OCI-LY1 (cell line): ENCODE data around the gene TMEM63B.
"Not testable (repeated sequence)": the region's sequence is repeated elsewhere in the genome, so short reads cannot be mapped to it uniquely, and the experiment has no call there.

Source experiments
- H2AFZ ChIP-seq: fragments of 200-600 bp; sonication (generic), shearing (Covaris generic); 2 replicates; pipeline ENCODE4 v1.6.0; 2014; ENCODE audit warnings: antibody characterized with exemption, mild to moderate bottlenecking, low read length
- H3F3A ChIP-seq: fragments of 200-600 bp; sonication (generic), shearing (Covaris generic); 2 replicates; pipeline ENCODE4 v1.6.0; 2014; ENCODE audit warnings: mild to moderate bottlenecking, antibody characterized with exemption, low read length, moderate library complexity; ENCODE audit not compliant: insufficient read depth
- H3K27ac ChIP-seq: fragments of 200-600 bp; sonication (generic); 2 replicates; pipeline ENCODE4 v1.5.1; 2014; ENCODE audit warnings: low read length, mixed run types, mild to moderate bottlenecking, low read depth; ENCODE audit not compliant: poor library complexity, severe bottlenecking
- H3K27me3 ChIP-seq: fragments of 200-600 bp; sonication (generic); 2 replicates; pipeline ENCODE4 v1.6.0; 2014; ENCODE audit warnings: antibody characterized with exemption, mild to moderate bottlenecking, low read length, moderate library complexity; ENCODE audit not compliant: insufficient read depth
- H3K36me3 ChIP-seq: fragments of 200-600 bp; sonication (generic); 2 replicates; pipeline ENCODE4 v1.6.1; 2014; ENCODE audit warnings: mild to moderate bottlenecking, antibody characterized with exemption, low read length, moderate library complexity, mixed read lengths; ENCODE audit not compliant: insufficient read depth
- H3K4me1 ChIP-seq: fragments of 200-600 bp; sonication (generic); 2 replicates; pipeline ENCODE4 v1.5.1; 2014; ENCODE audit warnings: mild to moderate bottlenecking, low read length, moderate library complexity; ENCODE audit not compliant: insufficient read depth, severe bottlenecking
- H3K4me2 ChIP-seq: fragments of 200-600 bp; sonication (generic), shearing (Covaris generic); 2 replicates; pipeline ENCODE4 v1.6.1; 2014; ENCODE audit warnings: low read length
- H3K4me3 ChIP-seq: fragments of 200-600 bp; sonication (generic); 2 replicates; pipeline ENCODE4 v1.5.1; 2014; ENCODE audit warnings: low read length, low read depth, mild to moderate bottlenecking, mixed read lengths; ENCODE audit not compliant: poor library complexity, severe bottlenecking
- H3K79me2 ChIP-seq: fragments of 200-600 bp; shearing (Covaris generic); 2 replicates; pipeline ENCODE4 v1.6.1; 2016; ENCODE audit warnings: mixed run types, low read length, mixed read lengths; ENCODE audit not compliant: insufficient read depth
- H3K9ac ChIP-seq: fragments of 200-600 bp; sonication (generic), shearing (Covaris generic); 2 replicates; pipeline ENCODE4 v1.6.1; 2014; ENCODE audit warnings: mild to moderate bottlenecking, low read length, mixed read lengths
- H3K9me2 ChIP-seq: fragments of 200-600 bp; sonication (generic), shearing (Covaris generic); 2 replicates; pipeline ENCODE4 v1.6.1; 2014; ENCODE audit warnings: low read depth, mild to moderate bottlenecking, low read length, mixed read lengths
- H3K9me3 ChIP-seq: fragments of 200-600 bp; shearing (Covaris generic); 2 replicates; pipeline ENCODE4 v1.6.1; 2014; ENCODE audit warnings: low read length, mixed read lengths
- H4K20me1 ChIP-seq: fragments of 200-600 bp; sonication (generic), shearing (Covaris generic); 2 replicates; pipeline ENCODE4 v1.6.0; 2016; ENCODE audit warnings: mild to moderate bottlenecking, low read length; ENCODE audit not compliant: insufficient read depth
- EZH2 ChIP-seq: fragments of 200-600 bp; sonication (generic), shearing (Covaris generic); IDR thresholded peaks from 2 replicates; pipeline ENCODE4 v1.8.0; 2017; ENCODE audit warnings: borderline replicate concordance, mixed run types, mild to moderate bottlenecking, antibody characterized with exemption, low read length, moderate library complexity, mixed read lengths
- TF ChIP-seq, protein P1 (sequence below): fragments of 200-600 bp; sonication (generic), shearing (Covaris generic); IDR thresholded peaks from 2 replicates; pipeline ENCODE4 v1.5.1; 2017; ENCODE audit warnings: mild to moderate bottlenecking, antibody characterized with exemption, low read length, moderate library complexity, mixed read lengths

Gene TMEM63B

DNA sequence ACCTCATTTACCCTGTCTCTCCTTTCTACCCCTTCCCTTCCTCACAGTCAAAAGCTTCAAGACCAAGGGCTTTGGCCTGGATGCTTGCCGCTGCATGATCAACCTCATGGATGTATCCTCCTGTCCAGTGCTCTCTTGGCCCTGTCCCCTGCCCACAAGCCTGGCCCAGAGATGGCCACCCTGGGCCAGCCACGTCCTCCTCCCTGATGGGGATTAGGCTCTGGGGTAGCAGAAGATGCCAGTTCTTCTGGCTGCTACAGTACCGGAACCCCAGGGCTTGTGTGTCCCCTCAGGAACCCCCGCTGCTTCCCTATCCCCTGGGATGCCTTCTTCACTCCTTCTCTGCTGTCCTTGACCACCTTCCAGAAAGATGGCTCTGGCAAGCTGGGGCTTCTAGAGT, 53.5 kb downstream of the TMEM63B start:
- H3K4me1 ChIP-seq: peaks cover 6% of the 10 kb centered on the region
- no peaks in the 10 kb centered on the region for H3K9me2 ChIP-seq
- no peaks in the 10 kb centered on the region for H4K20me1 ChIP-seq
- no peak overlapping the region for H2AFZ ChIP-seq
- H3K9ac ChIP-seq: no peak overlapping the region
- H3K9me3 ChIP-seq: no peaks in the 10 kb centered on the region
- no peak overlapping the region for H3K27ac ChIP-seq
- no peak overlapping the region for H3K4me2 ChIP-seq
- TF ChIP-seq, protein P1, sequence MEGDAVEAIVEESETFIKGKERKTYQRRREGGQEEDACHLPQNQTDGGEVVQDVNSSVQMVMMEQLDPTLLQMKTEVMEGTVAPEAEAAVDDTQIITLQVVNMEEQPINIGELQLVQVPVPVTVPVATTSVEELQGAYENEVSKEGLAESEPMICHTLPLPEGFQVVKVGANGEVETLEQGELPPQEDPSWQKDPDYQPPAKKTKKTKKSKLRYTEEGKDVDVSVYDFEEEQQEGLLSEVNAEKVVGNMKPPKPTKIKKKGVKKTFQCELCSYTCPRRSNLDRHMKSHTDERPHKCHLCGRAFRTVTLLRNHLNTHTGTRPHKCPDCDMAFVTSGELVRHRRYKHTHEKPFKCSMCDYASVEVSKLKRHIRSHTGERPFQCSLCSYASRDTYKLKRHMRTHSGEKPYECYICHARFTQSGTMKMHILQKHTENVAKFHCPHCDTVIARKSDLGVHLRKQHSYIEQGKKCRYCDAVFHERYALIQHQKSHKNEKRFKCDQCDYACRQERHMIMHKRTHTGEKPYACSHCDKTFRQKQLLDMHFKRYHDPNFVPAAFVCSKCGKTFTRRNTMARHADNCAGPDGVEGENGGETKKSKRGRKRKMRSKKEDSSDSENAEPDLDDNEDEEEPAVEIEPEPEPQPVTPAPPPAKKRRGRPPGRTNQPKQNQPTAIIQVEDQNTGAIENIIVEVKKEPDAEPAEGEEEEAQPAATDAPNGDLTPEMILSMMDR: no peak
- no peak for TF ChIP-seq EZH2
- H3K36me3 ChIP-seq: no peaks in the 10 kb centered on the region
- H3F3A ChIP-seq: no peaks in the 10 kb centered on the region
- no peak overlapping the region for H3K4me3 ChIP-seq
- H3K27me3 ChIP-seq: peaks cover 15% of the 10 kb centered on the region; the same call in 1 of the 2 replicates
- no peaks in the 10 kb centered on the region for H3K79me2 ChIP-seq

DNA sequence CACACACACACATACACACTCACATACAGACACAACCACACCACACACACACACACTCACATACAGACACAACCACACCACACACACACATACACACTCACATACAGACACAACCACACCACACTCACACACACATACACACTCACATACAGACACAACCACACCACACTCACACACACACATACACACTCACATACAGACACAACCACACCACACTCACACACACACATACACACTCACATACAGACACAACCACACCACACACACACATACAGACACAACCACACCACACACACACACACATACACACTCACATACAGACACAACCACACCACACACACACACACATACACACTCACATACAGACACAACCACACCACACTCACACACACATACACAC, 54.4 kb downstream of the TMEM63B start:
- not testable (repeated sequence) for H3F3A ChIP-seq, H2AFZ ChIP-seq, H3K9ac ChIP-seq, H3K9me2 ChIP-seq, H3K9me3 ChIP-seq, H3K4me3 ChIP-seq, H3K27me3 ChIP-seq, H3K27ac ChIP-seq, H3K36me3 ChIP-seq, H4K20me1 ChIP-seq, H3K4me2 ChIP-seq, H3K79me2 ChIP-seq, H3K4me1 ChIP-seq

DNA sequence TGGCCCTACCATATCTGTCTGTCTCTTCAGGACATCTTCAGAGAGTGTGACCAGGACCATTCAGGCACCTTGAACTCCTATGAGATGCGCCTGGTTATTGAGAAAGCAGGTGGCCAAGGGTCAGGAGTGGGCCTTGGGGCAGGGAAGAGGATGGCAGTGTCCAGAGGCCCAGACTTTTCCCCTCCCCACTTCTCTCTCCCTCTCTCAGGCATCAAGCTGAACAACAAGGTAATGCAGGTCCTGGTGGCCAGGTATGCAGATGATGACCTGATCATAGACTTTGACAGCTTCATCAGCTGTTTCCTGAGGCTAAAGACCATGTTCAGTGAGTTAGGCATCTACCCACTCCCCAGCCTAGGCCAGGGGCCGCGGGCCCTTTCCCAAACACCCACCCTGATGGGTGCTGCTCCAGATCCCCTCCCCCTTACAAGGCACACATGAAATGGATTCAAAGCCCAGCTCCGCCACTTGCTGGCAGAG, 55.6 kb downstream of the TMEM63B start:
- H4K20me1 ChIP-seq: no peaks in the 10 kb centered on the region
- H3K9me2 ChIP-seq: no peaks in the 10 kb centered on the region
- H3F3A ChIP-seq: no peaks in the 10 kb centered on the region
- H3K4me3 ChIP-seq: no peak overlapping the region
- H3K9me3 ChIP-seq: no peaks in the 10 kb centered on the region
- no peak overlapping the region for H3K27ac ChIP-seq
- no peaks in the 10 kb centered on the region for H3K4me1 ChIP-seq
- TF ChIP-seq, protein P1: no peak
- no peak for TF ChIP-seq EZH2
- H2AFZ ChIP-seq: no peak overlapping the region
- no peak overlapping the region for H3K9ac ChIP-seq
- H3K79me2 ChIP-seq: no peaks in the 10 kb centered on the region
- no peak overlapping the region for H3K4me2 ChIP-seq
- peaks cover 7% of the 10 kb centered on the region; the same call in 1 of the 2 replicates for H3K27me3 ChIP-seq
- no peaks in the 10 kb centered on the region for H3K36me3 ChIP-seq

DNA sequence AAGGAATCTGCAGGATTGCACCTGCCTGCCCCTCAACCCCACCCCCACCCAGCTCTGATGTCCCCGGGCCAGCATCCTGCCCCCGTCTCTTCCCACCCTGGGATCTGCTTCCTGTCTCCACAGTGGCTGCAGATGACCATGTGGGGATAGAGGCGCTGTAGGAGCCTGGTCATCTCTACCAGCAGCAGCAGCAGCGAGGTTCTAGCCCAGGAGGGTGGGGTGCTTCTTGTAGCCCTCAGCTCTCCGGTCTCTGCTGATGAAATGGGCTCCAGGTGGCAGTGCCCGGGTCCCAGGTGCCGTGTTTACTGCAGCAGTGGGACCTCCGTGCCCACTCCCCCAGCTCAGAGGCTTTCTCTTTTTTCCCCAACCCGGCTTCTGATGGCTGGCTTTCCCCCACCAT, 56.4 kb downstream of the TMEM63B start:
- no peaks in the 10 kb centered on the region for H3K79me2 ChIP-seq
- peaks cover 7% of the 10 kb centered on the region; the same call in 1 of the 2 replicates for H3K27me3 ChIP-seq
- no peaks in the 10 kb centered on the region for H3K9me2 ChIP-seq
- H3K36me3 ChIP-seq: no peaks in the 10 kb centered on the region
- no peaks in the 10 kb centered on the region for H4K20me1 ChIP-seq
- H3K9me3 ChIP-seq: no peaks in the 10 kb centered on the region
- TF ChIP-seq, protein P1: no peak
- TF ChIP-seq EZH2: no peak
- no peak overlapping the region for H3K9ac ChIP-seq
- no peak overlapping the region for H3K27ac ChIP-seq
- no peaks in the 10 kb centered on the region for H3F3A ChIP-seq
- H3K4me3 ChIP-seq: no peak overlapping the region
- no peak overlapping the region for H2AFZ ChIP-seq
- no peak overlapping the region for H3K4me2 ChIP-seq
- no peaks in the 10 kb centered on the region for H3K4me1 ChIP-seq

DNA sequence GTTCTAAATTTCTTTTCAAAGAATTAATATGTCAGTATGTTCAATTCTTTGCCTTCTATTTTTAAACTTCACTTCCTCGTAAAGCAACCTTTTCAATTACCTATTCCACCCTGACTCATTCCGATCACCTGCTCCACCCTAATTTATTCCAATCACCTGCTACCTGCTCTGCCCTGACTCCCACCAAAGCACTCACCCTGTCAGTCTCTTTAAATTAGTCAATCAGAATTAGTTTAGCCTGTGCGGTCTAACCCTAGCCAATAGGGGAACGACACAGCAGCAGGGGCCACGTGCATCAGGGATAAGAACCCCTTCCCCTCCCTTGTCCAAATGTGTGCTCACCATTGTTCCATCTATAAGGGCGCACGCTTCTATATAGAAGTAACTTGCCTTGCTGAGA, 58.0 kb downstream of the TMEM63B start:
- H3K79me2 ChIP-seq, H3K27me3 ChIP-seq, H4K20me1 ChIP-seq, H3K4me3 ChIP-seq, H3K9me2 ChIP-seq, H2AFZ ChIP-seq, H3K4me2 ChIP-seq, H3K36me3 ChIP-seq, H3K27ac ChIP-seq, H3K9ac ChIP-seq, H3K9me3 ChIP-seq, H3F3A ChIP-seq, H3K4me1 ChIP-seq: not testable (repeated sequence)
